Loucy (cell line): ENCODE data around the gene EPHB3.
A peak's percentile ranks its signal among the peaks of the same experiment; 100 is the strongest.

Experiments used
- H2AFZ ChIP-seq: fragments of 200-600 bp; sonication (generic); 2 replicates; pipeline ENCODE4 v1.6.0; 2016; ENCODE audit warnings: antibody characterized with exemption, mild to moderate bottlenecking, low read length, moderate library complexity
- H3F3A ChIP-seq: fragments of 200-600 bp; 2 replicates; pipeline ENCODE4 v1.6.0; 2016; ENCODE audit warnings: antibody characterized with exemption, low read depth, mild to moderate bottlenecking
- H3K27me3 ChIP-seq: fragments of 200-600 bp; sonication (generic); 2 replicates; pipeline ENCODE4 v1.6.1; 2014; ENCODE audit warnings: low read length, mild to moderate bottlenecking; ENCODE audit not compliant: insufficient read depth, poor library complexity, severe bottlenecking
- H3K36me3 ChIP-seq: fragments of 200-600 bp; sonication (generic); 2 replicates; pipeline ENCODE4 v1.6.1; 2016; ENCODE audit warnings: low read length; ENCODE audit not compliant: insufficient read depth
- H3K4me1 ChIP-seq: fragments of 200-600 bp; sonication (generic); 2 replicates; pipeline ENCODE4 v1.5.1; 2014; ENCODE audit warnings: low read length, mild to moderate bottlenecking; ENCODE audit not compliant: insufficient read depth, poor library complexity, severe bottlenecking
- H3K4me2 ChIP-seq: fragments of 200-600 bp; sonication (generic); 2 replicates; pipeline ENCODE4 v1.6.0; 2014; ENCODE audit warnings: antibody characterized with exemption, low read length, low read depth, mild to moderate bottlenecking; ENCODE audit not compliant: poor library complexity, severe bottlenecking
- H3K4me3 ChIP-seq: fragments of 200-600 bp; sonication (generic); 2 replicates; pipeline ENCODE4 v1.5.1; 2014; ENCODE audit warnings: low read length, mild to moderate bottlenecking, mixed read lengths; ENCODE audit not compliant: poor library complexity, severe bottlenecking
- H3K79me2 ChIP-seq: fragments of 200-600 bp; sonication (generic); 2 replicates; pipeline ENCODE4 v1.6.1; 2014; ENCODE audit warnings: low read length; ENCODE audit not compliant: insufficient read depth
- H3K9ac ChIP-seq: fragments of 200-600 bp; sonication (generic); 2 replicates; pipeline ENCODE4 v1.6.0; 2014; ENCODE audit warnings: mild to moderate bottlenecking, low read depth, low read length, moderate library complexity; ENCODE audit not compliant: poor library complexity, severe bottlenecking
- H3K9me2 ChIP-seq: fragments of 200-600 bp; sonication (generic); replicated peaks from 2 replicates; pipeline ENCODE4 v1.6.1; 2016; ENCODE audit warnings: low read depth, low read length, mixed read lengths
- H3K9me3 ChIP-seq: fragments of 200-600 bp; sonication (generic); 2 replicates; pipeline ENCODE4 v1.6.1; 2014; ENCODE audit warnings: mild to moderate bottlenecking, antibody characterized with exemption, low read length, low read depth; ENCODE audit not compliant: insufficient read depth
- H4K20me1 ChIP-seq: fragments of 200-600 bp; sonication (generic); 2 replicates; pipeline ENCODE4 v1.6.0; 2014; ENCODE audit warnings: antibody characterized with exemption, low read length, mild to moderate bottlenecking; ENCODE audit not compliant: insufficient read depth, poor library complexity, severe bottlenecking
- EZH2phosphoT487 ChIP-seq: fragments of 200-600 bp; IDR thresholded peaks from 2 replicates; pipeline ENCODE4 v1.6.1; 2018; ENCODE audit warnings: antibody characterized with exemption, mild to moderate bottlenecking, moderate library complexity, borderline replicate concordance
- TF ChIP-seq, protein P1 (sequence below): fragments of 200-600 bp; sonication (generic); conservative IDR thresholded peaks from 2 replicates; pipeline ENCODE4 v1.5.1; 2014; ENCODE audit warnings: mild to moderate bottlenecking, antibody characterized with exemption, low read length

EPHB3 gene

GRCh38 chr3:184525337-184526087 is 36.1 kb upstream of the EPHB3 start:
- peak overlapping the region; percentile 82 for H3K4me3 ChIP-seq
- H3K36me3 ChIP-seq, result no peaks in the 10 kb centered on the region
- no peaks in the 10 kb centered on the region for H3K79me2 ChIP-seq
- no peaks in the 10 kb centered on the region for H4K20me1 ChIP-seq
- H3K4me2 ChIP-seq, result peak overlapping the region; percentile 79
- H3K9ac ChIP-seq, result peak overlapping the region; percentile 83
- H2AFZ ChIP-seq, result peak overlapping the region; percentile 99
- no peaks in the 10 kb centered on the region for H3F3A ChIP-seq
- peaks cover 18% of the 10 kb centered on the region for H3K4me1 ChIP-seq
- H3K27me3 ChIP-seq, result no peaks in the 10 kb centered on the region
- TF ChIP-seq, protein P1, sequence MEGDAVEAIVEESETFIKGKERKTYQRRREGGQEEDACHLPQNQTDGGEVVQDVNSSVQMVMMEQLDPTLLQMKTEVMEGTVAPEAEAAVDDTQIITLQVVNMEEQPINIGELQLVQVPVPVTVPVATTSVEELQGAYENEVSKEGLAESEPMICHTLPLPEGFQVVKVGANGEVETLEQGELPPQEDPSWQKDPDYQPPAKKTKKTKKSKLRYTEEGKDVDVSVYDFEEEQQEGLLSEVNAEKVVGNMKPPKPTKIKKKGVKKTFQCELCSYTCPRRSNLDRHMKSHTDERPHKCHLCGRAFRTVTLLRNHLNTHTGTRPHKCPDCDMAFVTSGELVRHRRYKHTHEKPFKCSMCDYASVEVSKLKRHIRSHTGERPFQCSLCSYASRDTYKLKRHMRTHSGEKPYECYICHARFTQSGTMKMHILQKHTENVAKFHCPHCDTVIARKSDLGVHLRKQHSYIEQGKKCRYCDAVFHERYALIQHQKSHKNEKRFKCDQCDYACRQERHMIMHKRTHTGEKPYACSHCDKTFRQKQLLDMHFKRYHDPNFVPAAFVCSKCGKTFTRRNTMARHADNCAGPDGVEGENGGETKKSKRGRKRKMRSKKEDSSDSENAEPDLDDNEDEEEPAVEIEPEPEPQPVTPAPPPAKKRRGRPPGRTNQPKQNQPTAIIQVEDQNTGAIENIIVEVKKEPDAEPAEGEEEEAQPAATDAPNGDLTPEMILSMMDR, result no peak
- no peak for TF ChIP-seq EZH2phosphoT487
- no peaks in the 10 kb centered on the region for H3K9me2 ChIP-seq
- no peaks in the 10 kb centered on the region for H3K9me3 ChIP-seq

- H3K79me2 ChIP-seq, result no peaks in the 10 kb centered on the region
- H3F3A ChIP-seq, result no peaks in the 10 kb centered on the region
- H3K9ac ChIP-seq, result peak overlapping the region; percentile 83
- peak overlapping the region; percentile 79 for H3K4me2 ChIP-seq
- H3K9me3 ChIP-seq, result no peaks in the 10 kb centered on the region
- peak overlapping the region; percentile 82 for H3K4me3 ChIP-seq
- no peaks in the 10 kb centered on the region for H3K27me3 ChIP-seq
- H3K36me3 ChIP-seq, result no peaks in the 10 kb centered on the region
- no peaks in the 10 kb centered on the region for H3K9me2 ChIP-seq
- peaks cover 18% of the 10 kb centered on the region for H3K4me1 ChIP-seq
- H4K20me1 ChIP-seq, result no peaks in the 10 kb centered on the region
- H2AFZ ChIP-seq, result peak overlapping the region; percentile 99; the same call in 1 of the 2 replicates
- TF ChIP-seq, protein P1, result peak; percentile 35
- TF ChIP-seq EZH2phosphoT487, result no peak
These were observed 35.5 kb upstream of the EPHB3 start for GRCh38 chr3:184526088-184526433.

GRCh38 chr3:184531626-184532280 is 29.8 kb upstream of the EPHB3 start:
- Histone ChIP-seq H3K4me1 (no peaks in the 10 kb centered on the region), H3K79me2 (no peaks in the 10 kb centered on the region), H3K9me2 (no peaks in the 10 kb centered on the region), H4K20me1 (no peaks in the 10 kb centered on the region), H3K4me2 (no peak overlapping the region), H3K36me3 (no peaks in the 10 kb centered on the region), H3K27me3 (peaks cover 10% of the 10 kb centered on the region), H2AFZ (no peak overlapping the region), H3K9ac (no peak overlapping the region), H3F3A (no peaks in the 10 kb centered on the region), H3K4me3 (no peak overlapping the region), H3K9me3 (no peaks in the 10 kb centered on the region)
- TF ChIP-seq, protein P1, result no peak
- TF ChIP-seq EZH2phosphoT487, result no peak
